ENCODE data around the gene DENND5B.

Gene DENND5B

GRCh38 chr12:31523306-31523705 is 67.6 kb downstream of the DENND5B start:
- no peak overlapping the region for H3K9ac ChIP-seq (ENCODE audit: low read length)
- no peaks in the 10 kb centered on the region for H3K36me3 ChIP-seq (ENCODE audit: control insufficient read depth in 1 of 2, insufficient read depth in 2 of 2, low read length in 2 of 2)
- no peaks in the 10 kb centered on the region for H3K79me1 ChIP-seq (ENCODE audit: low read length)
- no peak overlapping the region for H4K91ac ChIP-seq (ENCODE audit: low read depth, low read length)
- H2BK12ac ChIP-seq (ENCODE audit: low read length), result no peak overlapping the region
- H2BK5ac ChIP-seq (ENCODE audit: low read depth, low read length, poor library complexity), result no peak overlapping the region
- no peak overlapping the region for H3K18ac ChIP-seq (ENCODE audit: low read length)
- H2AK5ac ChIP-seq (ENCODE audit: low read length), result no peak overlapping the region
- no peak overlapping the region for H3K4ac ChIP-seq (ENCODE audit: low read depth, low read length)
- no peak overlapping the region for H3K27ac ChIP-seq (ENCODE audit: low read depth, low read length)
- H3K4me2 ChIP-seq (ENCODE audit: low read length), result no peak overlapping the region
- peak in 1 of 2 donors; percentile 43 for DNase-seq
- H3K9me3 ChIP-seq (ENCODE audit: insufficient read depth, low read depth, low read length), result no peaks in the 10 kb centered on the region
- peaks cover 0 to 6% of the 10 kb centered on the region in 2 experiments for H3K4me1 ChIP-seq (ENCODE audit: control insufficient read depth in 1 of 2, insufficient read depth in 2 of 2, low read length in 2 of 2)
- no peak overlapping the region for H4K12ac ChIP-seq (ENCODE audit: low read depth, low read length)
- WGBS (ENCODE audit: extremely low coverage, insufficient coverage, insufficient read length), result no CpG with 5 or more reads among the region's 2 CpGs
- H4K8ac ChIP-seq (ENCODE audit: low read depth, low read length), result no peak overlapping the region
- H3K23ac ChIP-seq (ENCODE audit: low read length), result no peak overlapping the region
- H2AFZ ChIP-seq (ENCODE audit: insufficient read depth, low read length, poor library complexity), result no peak overlapping the region
- no peaks in the 10 kb centered on the region for H3K27me3 ChIP-seq (ENCODE audit: insufficient read depth, low read length)
- no peaks in the 10 kb centered on the region for H3K79me2 ChIP-seq (ENCODE audit: control insufficient read depth, insufficient read depth, low read length, poor library complexity)
- no peak overlapping the region for H3K14ac ChIP-seq (ENCODE audit: low read length)
- H3K4me3 ChIP-seq (ENCODE audit: low read depth, low read length), result no peak overlapping the region
- H2BK120ac ChIP-seq (ENCODE audit: insufficient read depth, low read length, poor library complexity), result no peak overlapping the region

GRCh38 chr12:31522607-31523006 is 68.3 kb downstream of the DENND5B start:
- no peak overlapping the region for H4K12ac ChIP-seq (ENCODE audit: low read depth, low read length)
- H3K27ac ChIP-seq (ENCODE audit: low read depth, low read length), result no peak overlapping the region
- H2BK5ac ChIP-seq (ENCODE audit: low read depth, low read length, poor library complexity), result no peak overlapping the region
- no peak for DNase-seq
- H3K4ac ChIP-seq (ENCODE audit: low read depth, low read length), result no peak overlapping the region
- no peak overlapping the region for H4K91ac ChIP-seq (ENCODE audit: low read depth, low read length)
- no CpG with 5 or more reads among the region's 7 CpGs for WGBS (ENCODE audit: extremely low coverage, insufficient coverage, insufficient read length)
- no peaks in the 10 kb centered on the region for H3K9me3 ChIP-seq (ENCODE audit: insufficient read depth, low read depth, low read length)
- no peaks in the 10 kb centered on the region for H3K79me2 ChIP-seq (ENCODE audit: control insufficient read depth, insufficient read depth, low read length, poor library complexity)
- no peak overlapping the region for H3K23ac ChIP-seq (ENCODE audit: low read length)
- H3K14ac ChIP-seq (ENCODE audit: low read length), result no peak overlapping the region
- H3K18ac ChIP-seq (ENCODE audit: low read length), result no peak overlapping the region
- no peak overlapping the region for H2AK5ac ChIP-seq (ENCODE audit: low read length)
- H3K27me3 ChIP-seq (ENCODE audit: insufficient read depth, low read length), result no peaks in the 10 kb centered on the region
- H2AFZ ChIP-seq (ENCODE audit: insufficient read depth, low read length, poor library complexity), result no peak overlapping the region
- no peak overlapping the region for H2BK12ac ChIP-seq (ENCODE audit: low read length)
- H3K4me2 ChIP-seq (ENCODE audit: low read length), result no peak overlapping the region
- H3K79me1 ChIP-seq (ENCODE audit: low read length), result no peaks in the 10 kb centered on the region
- no peak overlapping the region for H4K8ac ChIP-seq (ENCODE audit: low read depth, low read length)
- H3K4me3 ChIP-seq (ENCODE audit: low read depth, low read length), result no peak overlapping the region
- no peak overlapping the region for H3K9ac ChIP-seq (ENCODE audit: low read length)
- no peak overlapping the region for H2BK120ac ChIP-seq (ENCODE audit: insufficient read depth, low read length, poor library complexity)
- H3K4me1 ChIP-seq (ENCODE audit: control insufficient read depth in 1 of 2, insufficient read depth in 2 of 2, low read length in 2 of 2), result peaks cover 2 to 12% of the 10 kb centered on the region in 2 experiments
- no peaks in the 10 kb centered on the region for H3K36me3 ChIP-seq (ENCODE audit: control insufficient read depth in 1 of 2, insufficient read depth in 2 of 2, low read length in 2 of 2)

GRCh38 chr12:31521964-31522363 is 69.0 kb downstream of the DENND5B start:
- Histone ChIP-seq H3K23ac (ENCODE audit: low read length) (no peak overlapping the region), H3K27ac (ENCODE audit: low read depth, low read length) (no peak overlapping the region), H2BK5ac (ENCODE audit: low read depth, low read length, poor library complexity) (no peak overlapping the region), H3K4ac (ENCODE audit: low read depth, low read length) (no peak overlapping the region), H2AFZ (ENCODE audit: insufficient read depth, low read length, poor library complexity) (no peak overlapping the region), H3K14ac (ENCODE audit: low read length) (no peak overlapping the region), H3K79me1 (ENCODE audit: low read length) (no peaks in the 10 kb centered on the region), H3K36me3 (ENCODE audit: control insufficient read depth in 1 of 2, insufficient read depth in 2 of 2, low read length in 2 of 2) (no peaks in the 10 kb centered on the region), H3K4me1 (ENCODE audit: control insufficient read depth in 1 of 2, insufficient read depth in 2 of 2, low read length in 2 of 2) (peaks cover 2 to 9% of the 10 kb centered on the region in 2 experiments), H3K4me2 (ENCODE audit: low read length) (no peak overlapping the region), H3K9me3 (ENCODE audit: insufficient read depth, low read depth, low read length) (no peaks in the 10 kb centered on the region), H3K79me2 (ENCODE audit: control insufficient read depth, insufficient read depth, low read length, poor library complexity) (no peaks in the 10 kb centered on the region), H3K9ac (ENCODE audit: low read length) (no peak overlapping the region), H3K4me3 (ENCODE audit: low read depth, low read length) (no peak overlapping the region), H4K91ac (ENCODE audit: low read depth, low read length) (no peak overlapping the region), H2BK12ac (ENCODE audit: low read length) (no peak overlapping the region), H3K18ac (ENCODE audit: low read length) (no peak overlapping the region), H2AK5ac (ENCODE audit: low read length) (no peak overlapping the region), H4K8ac (ENCODE audit: low read depth, low read length) (no peak overlapping the region), H2BK120ac (ENCODE audit: insufficient read depth, low read length, poor library complexity) (no peak overlapping the region), H3K27me3 (ENCODE audit: insufficient read depth, low read length) (no peaks in the 10 kb centered on the region), H4K12ac (ENCODE audit: low read depth, low read length) (no peak overlapping the region)
- no CpG with 5 or more reads among the region's 1 CpG for WGBS (ENCODE audit: extremely low coverage, insufficient coverage, insufficient read length)
- no peak for DNase-seq

- no peaks in the 10 kb centered on the region for H3K27me3 ChIP-seq (ENCODE audit: insufficient read depth, low read length)
- no peak for DNase-seq
- H3K14ac ChIP-seq (ENCODE audit: low read length), result no peak overlapping the region
- peaks cover 2% of the 10 kb centered on the region in 2 experiments for H3K36me3 ChIP-seq (ENCODE audit: control insufficient read depth in 1 of 2, insufficient read depth in 2 of 2, low read length in 2 of 2)
- no peak overlapping the region for H2AK5ac ChIP-seq (ENCODE audit: low read length)
- H3K9ac ChIP-seq (ENCODE audit: low read length), result no peak overlapping the region
- H3K18ac ChIP-seq (ENCODE audit: low read length), result no peak overlapping the region
- H2BK12ac ChIP-seq (ENCODE audit: low read length), result no peak overlapping the region
- H3K4ac ChIP-seq (ENCODE audit: low read depth, low read length), result no peak overlapping the region
- no peak overlapping the region for H2BK120ac ChIP-seq (ENCODE audit: insufficient read depth, low read length, poor library complexity)
- no peak overlapping the region for H4K12ac ChIP-seq (ENCODE audit: low read depth, low read length)
- no peak overlapping the region for H2BK5ac ChIP-seq (ENCODE audit: low read depth, low read length, poor library complexity)
- no peaks in the 10 kb centered on the region for H3K9me3 ChIP-seq (ENCODE audit: insufficient read depth, low read depth, low read length)
- H4K91ac ChIP-seq (ENCODE audit: low read depth, low read length), result no peak overlapping the region
- H3K4me1 ChIP-seq (ENCODE audit: control insufficient read depth in 1 of 2, insufficient read depth in 2 of 2, low read length in 2 of 2), result peaks cover 2 to 9% of the 10 kb centered on the region in 2 experiments
- no peak overlapping the region for H3K4me3 ChIP-seq (ENCODE audit: low read depth, low read length)
- no peak overlapping the region for H3K23ac ChIP-seq (ENCODE audit: low read length)
- H3K79me2 ChIP-seq (ENCODE audit: control insufficient read depth, insufficient read depth, low read length, poor library complexity), result no peaks in the 10 kb centered on the region
- no peak overlapping the region for H3K4me2 ChIP-seq (ENCODE audit: low read length)
- no peak overlapping the region for H2AFZ ChIP-seq (ENCODE audit: insufficient read depth, low read length, poor library complexity)
- H3K27ac ChIP-seq (ENCODE audit: low read depth, low read length), result peak overlapping the region; percentile 84
- H4K8ac ChIP-seq (ENCODE audit: low read depth, low read length), result no peak overlapping the region
- H3K79me1 ChIP-seq (ENCODE audit: low read length), result no peaks in the 10 kb centered on the region
Observed at GRCh38 chr12:31519511-31519910, 71.4 kb downstream of the DENND5B start.
